Right lobe of liver (tissue), 6 donors: ENCODE measurements around the gene AGL. TPM values are rescaled to one million over a fixed set of nuclear protein-coding genes. Genes with fewer than 3 reads are reported as not detected.

ENCODE experiments used
- ATAC-seq, 4 donors: fragments of 200-7000 bp; cut with Tn5 transposase; one replicate each; pipeline ENCODE4 v1.9.1; 2020; ENCODE audit warnings: mild to moderate bottlenecking in 4 of 4, moderate library complexity in 4 of 4
- DNase-seq, 3 donors: peaks; one replicate each; pipeline ENCODE4 v3.0.0-alpha.2; 2020
- H3K27ac ChIP-seq, 3 donors: fragments of 200-600 bp; one replicate each; pipeline ENCODE4 v1.8.0; 2022
- H3K27me3 ChIP-seq, 2 donors: fragments of 200-600 bp; one replicate each; pipeline ENCODE4 v1.8.0; 2022
- H3K36me3 ChIP-seq, 4 donors: fragments of 200-600 bp; sonication (generic) in 1 of 4; one replicate each; pipeline versions ENCODE4 v1.5.1 to v1.8.0; 2017 to 2022; ENCODE audit warnings: control low read depth in 1 of 4
- H3K4me1 ChIP-seq, 4 donors: fragments of 200-600 bp; sonication (generic) in 1 of 4; one replicate each; pipeline versions ENCODE4 v1.5.1 to v1.8.0; 2017 to 2022; ENCODE audit warnings: control low read depth in 1 of 4
- H3K4me3 ChIP-seq, 3 donors: fragments of 200-600 bp; one replicate each; pipeline ENCODE4 v1.8.0; 2022
- H3K9me3 ChIP-seq, 4 donors: fragments of 200-600 bp; sonication (generic) in 1 of 4; one replicate each; pipeline versions ENCODE4 v1.5.1 to v1.8.0; 2017 to 2022; ENCODE audit warnings: control low read depth in 1 of 4
- POLR2A ChIP-seq: fragments of 450-650 bp; IDR thresholded peaks from one replicate; pipeline ENCODE4 v1.6.1; 2017; ENCODE audit warnings: antibody characterized with exemption, mild to moderate bottlenecking
- WGBS: methylation state at CpG from one replicate; pipeline ENCODE4 v1.1.6; 2018; ENCODE audit warnings: low coverage, low lambda C conversion rate; ENCODE audit not compliant: insufficient coverage; ENCODE audit errors: missing lambda C conversion rate; 5-methylcytosine and 5-hydroxymethylcytosine counted together
- intact Hi-C, 2 donors: fragments of 100-400 bp; cut with DNase I; formaldehyde crosslinking; loops; one replicate each; pipeline versions ENCODE4 v1.11.2 to v1.14.1; 2022
- total RNA-seq, 6 experiments: library from RNA; depleted of rRNA in 2 of 6; stranded (reverse); fragments of >200 nt in 2 of 6; fragmentation: NEBNext Ultra II Directional in 3 of 6; extraction: Animal tissue kit (Norgen Biotek cat#: 25700) in 3 of 6; gene quantifications; one replicate each; pipeline versions ENCODE4 v1.1.0 to v1.2.4, GENCODE V29; 2016 to 2023
- TF ChIP-seq, protein P1 (sequence below), 4 donors: fragments of 200-600 bp in 3 of 4; fragments of 450-650 bp in 1 of 4; IDR thresholded peaks; one replicate each; pipeline versions ENCODE4 v1.5.1 to v1.8.0; 2016 to 2022; ENCODE audit warnings: antibody characterized with exemption in 4 of 4, mild to moderate bottlenecking in 2 of 4
- donor health status: DM: no; HTN: yes; CAD: no.
- donor health status: DM: no; HTN: no; CAD: no.
- donor health status: DM: no; HTN: no; CAD: no.
- donor health status: DM: no; HTN: yes; CAD: no.
- donor health status: DM: no; HTN: yes; CAD: no.

AGL gene
- total RNA-seq, 6 experiments from 2014 or later = 22.5 to 46.5 (median 33.5) TPM

DNA sequence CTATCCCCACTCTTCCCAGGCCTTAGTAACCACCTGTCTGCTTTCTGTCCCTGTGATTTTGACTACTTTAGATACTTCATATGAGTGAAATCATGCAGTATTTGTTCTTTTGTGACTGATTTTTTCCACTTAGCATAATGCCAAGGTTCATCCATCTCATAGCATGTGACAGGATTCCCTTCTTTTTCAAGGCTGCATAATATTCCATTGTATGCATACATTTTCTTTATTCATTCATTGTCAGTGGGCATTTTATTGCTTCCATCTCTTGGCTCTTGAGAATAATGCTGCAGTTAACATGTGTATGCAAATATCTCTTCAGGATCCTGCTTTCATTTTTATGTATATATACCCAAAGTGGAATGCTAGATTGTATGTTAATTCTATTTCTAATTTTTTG, 56.4 kb downstream of the AGL start:
- intact Hi-C loops = no loop called here
- no peaks in the 10 kb centered on the region for H3K4me1 ChIP-seq
- no peaks in the 10 kb centered on the region for H3K9me3 ChIP-seq
- no peak overlapping the region for H3K4me3 ChIP-seq
- H3K27me3 ChIP-seq = no peaks in the 10 kb centered on the region
- ATAC-seq (no peak), DNase-seq (no peak)
- no peak overlapping the region for H3K27ac ChIP-seq
- TF ChIP-seq POLR2A = no peak
- TF ChIP-seq, protein P1, sequence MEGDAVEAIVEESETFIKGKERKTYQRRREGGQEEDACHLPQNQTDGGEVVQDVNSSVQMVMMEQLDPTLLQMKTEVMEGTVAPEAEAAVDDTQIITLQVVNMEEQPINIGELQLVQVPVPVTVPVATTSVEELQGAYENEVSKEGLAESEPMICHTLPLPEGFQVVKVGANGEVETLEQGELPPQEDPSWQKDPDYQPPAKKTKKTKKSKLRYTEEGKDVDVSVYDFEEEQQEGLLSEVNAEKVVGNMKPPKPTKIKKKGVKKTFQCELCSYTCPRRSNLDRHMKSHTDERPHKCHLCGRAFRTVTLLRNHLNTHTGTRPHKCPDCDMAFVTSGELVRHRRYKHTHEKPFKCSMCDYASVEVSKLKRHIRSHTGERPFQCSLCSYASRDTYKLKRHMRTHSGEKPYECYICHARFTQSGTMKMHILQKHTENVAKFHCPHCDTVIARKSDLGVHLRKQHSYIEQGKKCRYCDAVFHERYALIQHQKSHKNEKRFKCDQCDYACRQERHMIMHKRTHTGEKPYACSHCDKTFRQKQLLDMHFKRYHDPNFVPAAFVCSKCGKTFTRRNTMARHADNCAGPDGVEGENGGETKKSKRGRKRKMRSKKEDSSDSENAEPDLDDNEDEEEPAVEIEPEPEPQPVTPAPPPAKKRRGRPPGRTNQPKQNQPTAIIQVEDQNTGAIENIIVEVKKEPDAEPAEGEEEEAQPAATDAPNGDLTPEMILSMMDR (IDR thresholded peaks at IDR 0.05) = no peak
- H3K36me3 ChIP-seq = peaks cover 0 to 24% (median 15%) of the 10 kb centered on the region in 4 donors

DNA sequence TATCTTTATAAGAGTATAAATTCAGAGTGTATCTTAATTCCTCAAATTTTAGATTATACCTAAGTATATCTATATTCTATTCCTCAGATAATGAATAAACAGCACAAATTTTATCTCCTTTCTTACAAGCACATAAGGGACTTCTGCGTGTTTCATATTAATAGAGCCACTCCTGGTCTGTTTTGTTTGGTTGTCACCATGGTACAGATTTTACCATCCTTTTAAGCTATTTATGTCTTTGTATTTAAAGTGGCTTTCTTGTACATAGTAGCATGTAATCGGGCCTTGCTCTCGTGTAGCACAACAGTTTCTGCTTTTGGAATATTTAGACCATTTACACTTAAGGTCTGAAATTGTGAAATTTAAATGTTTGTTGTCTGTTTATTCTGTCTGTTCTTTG, 67.1 kb downstream of the AGL start:
- no peaks in the 10 kb centered on the region for H3K9me3 ChIP-seq
- WGBS = 88% methylated on average over 3 of the region's 3 CpGs
- H3K36me3 ChIP-seq = peaks cover 0 to 63% (median 12%) of the 10 kb centered on the region in 4 donors
- H3K27me3 ChIP-seq = no peaks in the 10 kb centered on the region
- no peak overlapping the region for H3K27ac ChIP-seq
- no peak overlapping the region for H3K4me3 ChIP-seq
- DNase-seq = no peak
- H3K4me1 ChIP-seq = no peaks in the 10 kb centered on the region
- no peak for TF ChIP-seq POLR2A
- TF ChIP-seq, protein P1 (IDR thresholded peaks at IDR 0.05) = no peak
- intact Hi-C loops = no loop called here
- ATAC-seq = no peak

DNA sequence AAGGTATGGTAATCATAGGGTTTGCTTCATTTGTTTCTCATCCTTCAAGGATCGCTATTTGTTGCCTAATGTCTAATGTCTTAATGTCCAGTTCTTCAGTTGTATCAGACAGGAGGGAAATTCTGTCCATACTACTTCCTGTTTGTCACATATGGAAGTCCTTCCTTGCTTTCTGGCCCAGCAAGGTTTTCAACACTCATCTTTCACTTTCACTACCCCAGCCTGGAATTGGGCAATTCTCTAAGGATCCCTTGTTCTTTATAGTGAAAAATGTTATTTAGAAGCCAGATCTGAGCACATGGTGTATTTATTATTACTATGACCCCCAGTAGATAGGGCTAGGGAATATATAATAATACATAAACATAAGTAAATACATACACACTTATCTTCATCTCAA, 69.1 kb downstream of the AGL start:
- intact Hi-C loops = no loop called here
- peak in 3 of 4 donors; percentile 29 to 57 (median 48) for ATAC-seq
- no peak for TF ChIP-seq POLR2A
- TF ChIP-seq, protein P1 (IDR thresholded peaks at IDR 0.05) = no peak
- no peaks in the 10 kb centered on the region for H3K4me1 ChIP-seq
- WGBS = 45% methylated on average over 1 of the region's 1 CpG
- no peaks in the 10 kb centered on the region for H3K9me3 ChIP-seq
- H3K36me3 ChIP-seq = peaks cover 0 to 46% (median 12%) of the 10 kb centered on the region in 4 donors
- H3K4me3 ChIP-seq = no peak overlapping the region
- H3K27me3 ChIP-seq = no peaks in the 10 kb centered on the region
- no peak for DNase-seq
- H3K27ac ChIP-seq = no peak overlapping the region

DNA sequence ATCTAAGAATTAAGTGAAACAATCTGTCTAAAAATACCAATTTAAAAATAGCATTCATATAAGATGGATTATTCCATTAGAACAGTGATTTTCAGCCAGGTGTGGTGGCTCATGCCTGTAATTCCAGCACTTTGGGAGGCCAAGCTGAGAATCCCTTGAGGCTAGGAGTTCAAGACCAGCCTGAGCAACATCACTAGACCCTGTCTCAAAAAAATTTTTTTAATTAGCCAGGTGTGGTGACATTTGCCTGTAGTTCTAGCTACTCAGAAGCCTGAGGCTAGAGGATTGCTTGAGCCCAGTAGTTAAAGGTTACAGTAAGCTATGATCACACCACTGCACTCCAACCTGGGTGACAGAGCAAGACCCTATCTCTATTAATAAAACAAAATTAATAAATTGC, 84.6 kb downstream of the AGL start:
- H3K27me3 ChIP-seq = no peaks in the 10 kb centered on the region

More for the DNA sequence above, 84.6 kb downstream of the AGL start:
- intact Hi-C loops = no loop called here
- no peak overlapping the region for H3K27ac ChIP-seq
- no peak overlapping the region for H3K4me3 ChIP-seq
- H3K4me1 ChIP-seq = no peaks in the 10 kb centered on the region
- H3K9me3 ChIP-seq = no peaks in the 10 kb centered on the region
- no peaks in the 10 kb centered on the region for H3K36me3 ChIP-seq
- ATAC-seq (no peak), DNase-seq (no peak)
- TF ChIP-seq, protein P1 (IDR thresholded peaks at IDR 0.05) = no peak
- TF ChIP-seq POLR2A = no peak
